Stimulated activated CD8-positive, alpha-beta memory T cell treated with anti-CD3 and anti-CD28 coated beads, Interleukin-15, amount 100 ng/mL, for 24 hours (primary cell): ENCODE measurements around the gene MXD1.

ENCODE experiments used
- DNase-seq: peaks from one replicate; pipeline ENCODE4 v3.0.0-alpha.2; 2020; ENCODE audit warnings: low read depth

MXD1 gene

DNA sequence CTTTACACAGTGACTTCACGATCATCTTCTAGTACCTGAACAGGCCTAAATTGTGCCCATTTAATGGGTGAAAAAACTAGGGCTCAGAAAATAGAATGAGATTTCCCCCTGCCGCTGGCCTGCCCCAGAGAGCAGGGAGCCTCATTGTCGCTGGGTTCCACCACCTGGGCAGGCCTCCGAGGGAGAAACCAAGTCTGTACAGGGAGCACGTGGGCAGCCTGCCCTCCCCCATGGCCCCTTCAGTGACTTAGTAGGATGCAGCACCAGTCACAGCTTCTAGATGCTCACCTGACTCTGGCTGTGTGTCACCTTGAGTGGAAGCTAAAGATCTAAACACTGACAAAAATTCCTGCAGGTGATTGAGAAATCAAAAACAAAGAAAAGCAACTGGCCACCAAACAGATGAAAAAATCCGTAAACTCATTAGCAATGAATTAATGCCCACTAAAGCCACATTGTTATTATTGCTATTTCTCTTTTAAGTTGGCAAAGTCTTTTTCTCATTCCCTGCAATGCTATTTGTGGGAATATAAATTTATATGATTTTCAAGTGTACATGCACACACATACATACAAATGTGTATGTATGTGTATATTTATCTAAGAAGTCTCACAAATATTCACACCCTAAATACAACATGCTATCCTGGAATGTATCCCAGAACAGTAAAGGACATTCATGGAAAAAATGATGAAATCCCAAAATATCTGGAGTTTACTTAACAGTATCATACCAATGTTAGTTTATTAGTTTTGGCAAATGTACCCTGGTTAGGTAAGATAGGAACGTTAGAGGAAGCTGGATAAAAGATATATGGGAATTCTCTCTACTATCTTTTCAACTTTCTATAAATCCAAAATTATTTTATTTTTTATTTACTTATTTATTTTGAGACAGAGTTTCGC is 65.2 kb downstream of the MXD1 start:
- no peak for DNase-seq

DNA sequence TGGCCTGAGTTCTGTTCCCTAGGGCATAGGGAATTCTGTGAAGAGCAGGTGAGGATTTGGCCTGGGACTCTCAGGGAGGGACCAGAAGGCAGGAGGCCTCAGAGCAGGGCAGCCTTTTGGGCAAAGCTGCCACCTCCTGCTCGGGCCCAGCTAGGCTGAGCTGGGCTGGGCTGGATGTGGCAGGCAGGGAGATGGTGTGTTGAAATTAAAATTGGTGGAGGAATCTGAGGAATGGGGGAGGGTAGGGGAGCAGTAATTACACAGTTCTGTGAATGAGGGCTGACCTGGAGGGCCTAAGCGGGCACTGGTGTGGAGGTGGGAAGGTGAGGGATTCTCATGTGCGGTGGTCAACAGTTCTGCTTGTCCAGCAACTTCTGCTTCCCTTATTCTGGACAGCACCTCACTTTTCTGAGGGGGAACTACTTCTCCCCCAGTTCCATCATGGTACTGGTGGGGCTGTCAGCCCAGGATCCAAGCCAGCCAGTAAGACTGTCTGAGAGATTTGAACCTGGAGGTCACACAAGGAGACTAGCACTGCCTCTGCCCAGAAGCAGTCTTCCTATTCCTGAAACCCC is 68.6 kb downstream of the MXD1 start:
- no peak for DNase-seq

DNA sequence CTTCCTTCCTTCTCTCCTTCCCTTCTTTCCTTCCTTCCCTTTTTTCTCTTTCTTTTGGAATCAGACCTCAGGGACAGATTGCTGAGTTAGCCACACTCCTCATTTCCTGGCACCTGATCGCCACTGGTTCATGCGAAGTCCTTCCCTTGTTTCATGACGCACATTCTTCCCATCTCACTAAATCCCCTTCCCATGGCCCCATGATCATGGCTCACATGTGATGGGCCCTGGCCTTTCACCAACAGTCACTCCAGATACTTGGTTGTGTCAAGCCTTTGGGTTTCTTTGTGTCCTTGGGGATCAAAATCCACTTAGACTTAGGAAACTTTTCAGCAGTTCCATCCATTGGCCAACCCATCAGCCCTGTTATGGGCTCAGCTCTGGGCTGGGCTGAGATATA is 70.3 kb downstream of the MXD1 start:
- no peak for DNase-seq

DNA sequence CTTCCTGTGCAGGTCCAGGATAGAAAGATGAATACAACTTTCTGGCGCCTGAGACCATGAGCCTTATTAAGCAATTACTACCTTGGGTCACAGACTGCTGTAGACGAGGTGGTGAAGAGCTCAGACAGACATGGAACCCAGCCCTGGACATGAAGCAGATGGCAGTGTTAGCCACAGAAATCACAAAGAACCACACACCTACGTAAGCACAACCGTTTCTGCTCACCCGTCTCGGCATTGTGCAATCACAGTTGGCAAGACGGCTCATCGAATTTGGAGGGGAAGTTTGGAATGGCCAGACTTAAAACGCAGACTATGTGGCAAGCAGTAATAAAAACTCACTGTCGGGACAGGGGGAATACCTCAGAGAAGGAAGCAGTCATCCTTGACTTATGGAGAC is 70.8 kb downstream of the MXD1 start:
- no peak for DNase-seq

DNA sequence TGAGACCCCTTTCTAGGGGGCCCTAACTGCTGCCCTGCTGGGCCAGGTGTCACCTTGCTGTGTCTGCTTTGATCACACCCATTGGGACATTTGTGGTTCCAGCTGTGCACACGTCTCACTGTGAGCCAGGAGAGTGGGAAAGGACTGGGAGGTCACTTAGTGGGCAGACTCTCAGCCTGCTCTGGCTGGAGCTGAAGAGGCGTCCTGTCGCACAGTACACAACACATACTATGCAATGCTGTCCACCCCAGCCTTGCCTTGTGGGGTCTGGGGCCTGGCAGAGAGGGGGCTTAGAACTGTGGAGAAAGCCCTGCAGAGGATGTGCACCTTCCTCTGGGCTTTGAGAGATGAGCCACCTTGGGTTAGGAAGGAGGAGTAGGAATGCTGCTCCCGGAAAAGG is 71.8 kb downstream of the MXD1 start:
- no peak for DNase-seq

DNA sequence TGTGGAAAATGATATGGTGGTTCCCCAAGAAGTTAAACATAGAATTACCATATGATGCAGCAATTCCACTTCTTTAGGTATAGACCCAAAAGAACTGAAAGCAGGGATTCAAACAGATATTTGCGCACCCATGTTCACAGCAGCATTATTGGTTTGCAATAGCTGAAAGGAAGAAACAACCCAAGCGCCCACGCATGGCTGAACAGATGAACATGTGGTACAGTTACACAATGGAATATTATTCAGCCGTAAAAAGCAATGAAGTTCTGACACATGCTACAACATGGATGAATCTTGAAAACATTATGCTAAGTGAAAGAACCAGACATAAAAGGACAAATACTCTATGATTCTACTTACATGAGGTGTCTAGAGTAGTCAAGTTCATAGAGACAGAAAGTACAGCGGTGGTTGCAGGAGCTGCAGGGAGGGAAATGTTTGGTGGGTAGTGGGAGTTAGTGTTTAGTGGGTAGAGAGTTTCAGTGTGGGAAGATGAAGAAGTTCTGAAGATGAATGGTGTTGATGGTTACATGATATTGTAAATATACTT is 73.3 kb downstream of the MXD1 start:
- DNase-seq = no peak

DNA sequence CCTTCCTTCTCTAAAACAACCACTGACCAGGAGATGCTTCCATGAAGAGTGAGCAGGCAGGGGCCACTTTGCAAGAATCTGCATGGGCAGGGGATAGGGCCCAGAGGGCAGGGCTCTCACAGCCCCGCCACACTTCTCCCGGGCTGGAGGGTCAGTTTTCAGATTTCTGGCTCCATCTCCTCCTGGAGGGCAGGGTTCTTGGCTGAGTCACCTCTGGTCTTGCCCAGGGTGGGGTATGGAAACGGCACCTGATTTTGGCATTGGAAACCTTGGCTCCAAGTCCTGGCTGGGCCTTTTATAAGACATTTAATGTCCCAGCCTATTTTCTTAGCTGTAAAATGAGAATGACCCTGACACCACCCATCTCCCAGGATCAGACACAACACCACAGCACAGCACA is 74.1 kb downstream of the MXD1 start:
- no peak for DNase-seq

DNA sequence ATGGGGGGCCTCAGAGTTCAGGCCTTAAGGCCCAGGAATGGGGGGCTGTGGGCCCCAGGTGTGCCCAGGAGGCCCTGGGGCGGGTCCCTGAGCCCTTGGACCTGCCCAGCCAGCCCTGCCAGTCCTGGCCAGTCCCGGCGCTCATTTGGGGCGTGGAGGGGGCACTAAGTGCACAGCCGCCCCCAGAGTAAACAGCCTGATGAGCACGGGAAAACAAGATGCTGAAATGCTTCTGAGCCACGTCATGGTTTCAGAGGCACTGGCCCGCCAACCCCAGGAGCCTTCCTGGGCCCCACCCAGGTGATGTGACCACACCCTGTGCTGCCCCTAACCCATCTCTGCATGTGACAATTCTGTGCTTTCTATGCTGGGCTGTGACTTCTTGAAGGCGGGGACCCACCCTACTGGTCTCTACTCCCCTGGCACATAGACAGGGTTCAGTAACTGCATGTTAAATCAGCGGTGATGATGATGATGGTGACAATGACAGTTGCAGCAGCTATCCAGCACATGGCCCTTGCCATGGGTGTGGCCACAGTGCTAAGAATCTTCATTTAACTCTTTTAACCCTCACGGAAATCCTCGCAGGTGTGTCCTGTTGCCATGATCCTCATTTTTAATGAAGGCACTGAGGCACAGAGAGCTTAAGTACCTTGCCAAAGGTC is 74.7 kb downstream of the MXD1 start:
- no peak for DNase-seq
